NCI-H774 (cell line): ENCODE results near the gene SLCO2A1.

ENCODE experiments used
- DNase-seq: peaks from one replicate; lab custom pipeline; 2025; lab: John Stamatoyannopoulos, UW

Gene SLCO2A1

GRCh38 chr3:133980550-133980949 lies 49.2 kb downstream of the SLCO2A1 start:
- no peak for DNase-seq

- DNase-seq = no peak
Measured at GRCh38 chr3:133980035-133980434, 49.7 kb downstream of the SLCO2A1 start.

GRCh38 chr3:133979553-133979952 lies 50.2 kb downstream of the SLCO2A1 start:
- DNase-seq = no peak

GRCh38 chr3:133977568-133977967 lies 52.2 kb downstream of the SLCO2A1 start:
- DNase-seq = no peak

- no peak for DNase-seq
Measured at GRCh38 chr3:133973249-133973980, 56.3 kb downstream of the SLCO2A1 start.

GRCh38 chr3:133972156-133972555 lies 57.6 kb downstream of the SLCO2A1 start:
- no peak for DNase-seq

- no peak for DNase-seq
Measured at GRCh38 chr3:133970916-133971315, 58.8 kb downstream of the SLCO2A1 start.

- no peak for DNase-seq
Measured at GRCh38 chr3:133970339-133970738, 59.4 kb downstream of the SLCO2A1 start.

- DNase-seq = no peak
Measured at GRCh38 chr3:133967992-133968892, 61.5 kb downstream of the SLCO2A1 start.

- DNase-seq = no peak
Measured at GRCh38 chr3:133966954-133967353, 62.8 kb downstream of the SLCO2A1 start.

GRCh38 chr3:133965906-133966305 lies 63.8 kb downstream of the SLCO2A1 start:
- no peak for DNase-seq

- no peak for DNase-seq
Measured at GRCh38 chr3:133965013-133965570, 64.6 kb downstream of the SLCO2A1 start.

- no peak for DNase-seq
Measured at GRCh38 chr3:133964547-133964946, 65.2 kb downstream of the SLCO2A1 start.

GRCh38 chr3:133963657-133964396 lies 65.9 kb downstream of the SLCO2A1 start:
- DNase-seq = no peak

- no peak for DNase-seq
Measured at GRCh38 chr3:133962849-133963248, 66.9 kb downstream of the SLCO2A1 start.

- DNase-seq = peak; percentile 7
Measured at GRCh38 chr3:133958071-133958805, 71.5 kb downstream of the SLCO2A1 start.

- no peak for DNase-seq
Measured at GRCh38 chr3:133956982-133957381, 72.7 kb downstream of the SLCO2A1 start.

GRCh38 chr3:133956353-133956752 lies 73.4 kb downstream of the SLCO2A1 start:
- DNase-seq = no peak

GRCh38 chr3:133955892-133956291 lies 73.8 kb downstream of the SLCO2A1 start:
- no peak for DNase-seq

GRCh38 chr3:133954717-133955360 lies 74.9 kb downstream of the SLCO2A1 start:
- no peak for DNase-seq

- no peak for DNase-seq
Measured at GRCh38 chr3:133953297-133953696, 76.4 kb downstream of the SLCO2A1 start.
